H1 (cell line): Measurements from ENCODE around the gene SLTM. TPM values are rescaled to one million over a fixed set of nuclear protein-coding genes. Genes with fewer than 3 reads are reported as not detected.

ENCODE experiments used
- CTCF ChIA-PET: fragments of 300-600 bp; sonication (Branson Sonifier 250); formaldehyde crosslinking; loops from one replicate; lab custom pipeline; 2021; ENCODE audit not compliant: partially characterized antibody; lab: Charles Lee
- POLR2A ChIA-PET: fragments of 300-600 bp; sonication (Branson Sonifier 250); formaldehyde crosslinking; loops from one replicate; lab custom pipeline; 2021; ENCODE audit warnings: inconsistent platforms; ENCODE audit not compliant: partially characterized antibody; lab: Charles Lee
- DNase-seq, 2 experiments: peaks; one replicate each; pipeline versions ENCODE4 v3.0.0 to v3.0.0-alpha.2; 2010 to 2022; ENCODE audit warnings: low spot score in 2 of 2, low read depth in 1 of 2, mixed read lengths in 1 of 2
- FAIRE-seq: peaks from 2 replicates; lab custom pipeline; 2011; peaks lifted over from hg19 to GRCh38; lab: Jason Lieb, UNC
- H2AFZ ChIP-seq: 2 replicates; pipeline ENCODE4 v1.8.1; 2012; ENCODE audit warnings: low read length, inconsistent platforms
- H2AK5ac ChIP-seq: 2 replicates; pipeline ENCODE4 v1.6.1; 2013; ENCODE audit warnings: low read depth, low read length
- H2BK120ac ChIP-seq: replicated peaks from 2 replicates; pipeline ENCODE3; 2013; ENCODE audit warnings: low read depth, low read length, inconsistent platforms
- H2BK12ac ChIP-seq: 2 replicates; pipeline ENCODE4 v1.6.1; 2013; ENCODE audit warnings: low read depth, low read length
- H2BK15ac ChIP-seq: 2 replicates; pipeline ENCODE4 v1.6.1; 2013; ENCODE audit warnings: low read length
- H2BK20ac ChIP-seq: 2 replicates; pipeline ENCODE4 v1.6.1; 2013; ENCODE audit warnings: low read length
- H2BK5ac ChIP-seq: 2 replicates; pipeline ENCODE4 v1.6.1; 2013; ENCODE audit warnings: low read depth, low read length
- H3K14ac ChIP-seq: 2 replicates; pipeline ENCODE4 v1.6.1; 2013; ENCODE audit warnings: inconsistent platforms; ENCODE audit not compliant: insufficient read length
- H3K18ac ChIP-seq: 2 replicates; pipeline ENCODE4 v1.6.1; 2013; ENCODE audit warnings: low read length; ENCODE audit errors: extremely low read depth
- H3K23ac ChIP-seq: 2 replicates; pipeline ENCODE4 v1.6.1; 2013; ENCODE audit warnings: inconsistent platforms; ENCODE audit not compliant: insufficient read length
- H3K23me2 ChIP-seq: 2 replicates; pipeline ENCODE4 v1.6.1; 2013; ENCODE audit warnings: low read depth, low read length
- H3K27ac ChIP-seq: 2 replicates; pipeline ENCODE4 v1.6.1; 2011; ENCODE audit warnings: low read depth, low read length, inconsistent platforms
- H3K27me3 ChIP-seq, 4 experiments: replicated peaks in 1 of 4; 1 replicate in 1 of 4; 2 replicates in 3 of 4; pipeline versions ENCODE4 v1.6.1 to v1.8.1; 2011 to 2013; ENCODE audit warnings: low read length in 3 of 4, mild to moderate bottlenecking in 3 of 4, inconsistent platforms in 2 of 4, mixed read lengths in 2 of 4, moderate library complexity in 1 of 4; ENCODE audit not compliant: control insufficient read depth in 3 of 4, insufficient read depth in 3 of 4; ENCODE audit errors: extremely low read depth in 1 of 4
- H3K36me3 ChIP-seq, 4 experiments: 2 replicates each; pipeline versions ENCODE4 v1.6.1 to v1.8.1; 2011 to 2013; ENCODE audit warnings: mild to moderate bottlenecking in 4 of 4, low read length in 3 of 4, moderate library complexity in 2 of 4, control low read depth in 1 of 4, inconsistent platforms in 1 of 4; ENCODE audit not compliant: insufficient read depth in 4 of 4, control insufficient read depth in 2 of 4
- H3K4ac ChIP-seq: replicated peaks from 2 replicates; pipeline ENCODE3; 2013; ENCODE audit warnings: low read length, low read depth, mixed read lengths, inconsistent platforms; ENCODE audit not compliant: insufficient read length
- H3K4me1 ChIP-seq, 4 experiments: replicated peaks in 1 of 4; 1 replicate in 1 of 4; 2 replicates in 3 of 4; pipeline versions ENCODE4 v1.6.1 to v1.8.1; 2011 to 2013; ENCODE audit warnings: low read length in 3 of 4, inconsistent platforms in 2 of 4, mixed read lengths in 1 of 4; ENCODE audit not compliant: insufficient read depth in 4 of 4, control insufficient read depth in 3 of 4
- H3K4me2 ChIP-seq, 2 experiments: 2 replicates each; pipeline versions ENCODE4 v1.6.1 to v1.8.1; 2011 to 2013; ENCODE audit warnings: low read depth in 2 of 2, low read length in 2 of 2, control low read depth in 1 of 2, inconsistent platforms in 1 of 2, mild to moderate bottlenecking in 1 of 2; ENCODE audit not compliant: insufficient read depth in 1 of 2
- H3K4me3 ChIP-seq, 4 experiments: fragments of 200-600, 300-600 bp in 1 of 4; sonication (generic), shearing (Covaris generic), sonication (Bioruptor Twin) in 1 of 4; 2 replicates each; pipeline versions ENCODE4 v1.5.1 to v1.8.1; 2011 to 2016; ENCODE audit warnings: low read length in 4 of 4, low read depth in 3 of 4, control low read depth in 2 of 4, inconsistent platforms in 2 of 4, mild to moderate bottlenecking in 2 of 4, mixed read lengths in 1 of 4, moderate library complexity in 1 of 4; ENCODE audit not compliant: insufficient read depth in 2 of 4; ENCODE audit errors: extremely low read depth in 1 of 4
- H3K56ac ChIP-seq: replicated peaks from 2 replicates; pipeline ENCODE3; 2013; ENCODE audit warnings: low read depth, mild to moderate bottlenecking, mixed read lengths, low read length, inconsistent platforms; ENCODE audit not compliant: insufficient read length
- H3K79me1 ChIP-seq: 2 replicates; pipeline ENCODE4 v1.6.1; 2013; ENCODE audit warnings: low read depth, low read length, control low read depth
- H3K79me2 ChIP-seq, 2 experiments: 2 replicates each; pipeline versions ENCODE4 v1.6.1 to v1.8.1; 2012 to 2013; ENCODE audit warnings: low read length in 2 of 2, mild to moderate bottlenecking in 2 of 2, inconsistent platforms in 1 of 2; ENCODE audit not compliant: insufficient read depth in 2 of 2, control insufficient read depth in 1 of 2
- H3K9ac ChIP-seq, 4 experiments: replicated peaks in 1 of 4; 1 replicate in 1 of 4; 2 replicates in 3 of 4; pipeline versions ENCODE4 v1.6.1 to v1.8.1; 2011 to 2013; ENCODE audit warnings: low read depth in 3 of 4, low read length in 3 of 4, control low read depth in 2 of 4, mild to moderate bottlenecking in 2 of 4, moderate library complexity in 2 of 4, inconsistent platforms in 1 of 4; ENCODE audit errors: extremely low read depth in 1 of 4
- H3K9me3 ChIP-seq, 2 experiments: 2 replicates each; pipeline versions ENCODE4 v1.6.1 to v1.8.1; 2012 to 2013; ENCODE audit warnings: mild to moderate bottlenecking in 2 of 2, moderate library complexity in 2 of 2, control low read depth in 1 of 2, inconsistent platforms in 1 of 2, low read depth in 1 of 2, low read length in 1 of 2, mixed read lengths in 1 of 2; ENCODE audit not compliant: insufficient read depth in 2 of 2
- H4K20me1 ChIP-seq, 2 experiments: replicated peaks in 1 of 2; 2 replicates each; pipeline versions ENCODE3 to v1.8.1; 2011 to 2013; ENCODE audit warnings: inconsistent platforms in 2 of 2, low read length in 2 of 2, mild to moderate bottlenecking in 1 of 2; ENCODE audit not compliant: insufficient read depth in 2 of 2, control insufficient read depth in 1 of 2
- H4K5ac ChIP-seq: 2 replicates; pipeline ENCODE4 v1.6.1; 2013; ENCODE audit warnings: low read length, low read depth, mixed read lengths, inconsistent platforms; ENCODE audit not compliant: insufficient read length
- H4K8ac ChIP-seq: 2 replicates; pipeline ENCODE4 v1.8.0; 2013; ENCODE audit warnings: mild to moderate bottlenecking, moderate library complexity, low read length, inconsistent platforms; ENCODE audit not compliant: insufficient read depth; ENCODE audit errors: extremely low read depth
- H4K91ac ChIP-seq: replicated peaks from 2 replicates; pipeline ENCODE3; 2013; ENCODE audit warnings: low read length, mixed read lengths, inconsistent platforms; ENCODE audit not compliant: insufficient read length
- ASH2L ChIP-seq: fragments of 200-600, 300-600 bp; sonication (generic); IDR thresholded peaks from one replicate; pipeline ENCODE4 v1.7.1; 2017; ENCODE audit warnings: low read length
- CREB1 ChIP-seq: IDR thresholded peaks from 2 replicates; pipeline ENCODE4 v1.6.1; 2012; ENCODE audit warnings: inconsistent platforms
- EZH2 ChIP-seq: fragments of 200-600 bp; sonication (generic); IDR thresholded peaks from 2 replicates; pipeline ENCODE4 v1.7.1; 2012; ENCODE audit warnings: low read depth, mild to moderate bottlenecking, moderate library complexity, low read length, inconsistent platforms; ENCODE audit not compliant: severe bottlenecking
- POLR2AphosphoS5 ChIP-seq: IDR thresholded peaks from 2 replicates; pipeline ENCODE4 v1.6.1; 2011; ENCODE audit warnings: low read depth, low read length
- SP4 ChIP-seq: IDR thresholded peaks from 2 replicates; pipeline ENCODE4 v1.6.1; 2012; ENCODE audit warnings: low read length, inconsistent platforms
- polyA plus RNA-seq, 7 experiments: library from polyadenylated mRNA; depleted of rRNA in 3 of 7; stranded (reverse) in 5 of 7; unstranded in 2 of 7; fragments of >200 nt in 5 of 7; fragments of 200-250 nt in 2 of 7; gene quantifications; 1 replicate in 5 of 7; 2 replicates in 1 of 7; 4 replicates in 1 of 7; pipeline versions ENCODE4 v1.2.1 to v1.2.3, GENCODE V29; 2011 to 2013; ENCODE audit warnings: missing spikeins in 2 of 7, mixed read lengths in 2 of 7
- total RNA-seq: library from RNA; stranded (reverse); fragmentation: NEBNext Ultra II Directional; extraction: Animal tissue kit (Norgen Biotek cat#: 25700); gene quantifications from 2 replicates; pipeline ENCODE4 v1.2.1, GENCODE V29; 2021

Gene SLTM
- total and polyA plus RNA-seq, 2 of the 8 experiments (the other 6 are each of a cell fraction or from before 2014, with no cell fraction given) = 30.8 to 149 TPM

DNA sequence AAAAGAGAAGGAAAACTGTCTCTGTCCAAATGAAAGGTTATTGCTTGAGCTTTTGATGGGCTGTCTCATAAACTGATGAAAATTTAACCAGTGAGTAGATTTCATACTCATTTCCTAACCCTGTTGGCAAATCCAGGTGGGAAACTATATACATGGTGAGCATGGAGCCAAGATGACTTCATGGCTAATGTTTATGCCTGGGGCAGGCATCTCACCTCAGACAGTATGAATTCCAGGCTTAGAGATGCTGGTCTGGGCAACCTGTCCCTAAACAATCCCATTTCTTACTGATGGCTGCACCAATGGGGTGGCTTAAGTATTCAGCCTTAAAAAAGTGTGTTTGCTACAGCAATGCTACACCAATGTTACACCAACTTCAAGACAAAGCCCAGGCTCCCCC is 58.1 kb downstream of the SLTM start:
- no peak overlapping the region for H2BK20ac ChIP-seq
- FAIRE-seq (no peak), DNase-seq (no peak)
- ChIA-PET POLR2A (interaction anchor here (2.3 to 5.3 kb wide), 2 partner anchors 8 to 10 kb away, joined by 6 to 46 read pairs; no protein-coding TSS in a partner anchor), CTCF (interaction anchor here (0.7 to 1.0 kb wide), 2 partner anchors 9 to 531 kb away, joined by 3 read pairs; no protein-coding TSS in a partner anchor)
- H4K20me1 ChIP-seq = peaks cover 0 to 1% of the 10 kb centered on the region in 2 experiments
- H3K9me3 ChIP-seq = no peaks in the 10 kb centered on the region
- no peak overlapping the region for H2AK5ac ChIP-seq
- no peak overlapping the region for H3K9ac ChIP-seq
- H3K4me1 ChIP-seq = no peaks in the 10 kb centered on the region
- H3K27me3 ChIP-seq = no peaks in the 10 kb centered on the region
- H3K23ac ChIP-seq = no peak overlapping the region
- no peak overlapping the region for H2BK12ac ChIP-seq
- no peak overlapping the region for H3K56ac ChIP-seq
- no peak overlapping the region for H4K91ac ChIP-seq
- H3K4ac ChIP-seq = no peak overlapping the region
- no peak overlapping the region for H3K18ac ChIP-seq
- H4K8ac ChIP-seq = no peak overlapping the region
- 0 out of 2 replicates have a peak, but pooled peaks cover 2% of the 10 kb centered on the region for H3K23me2 ChIP-seq
- no peaks in the 10 kb centered on the region for H3K79me1 ChIP-seq
- no peak overlapping the region for H3K4me2 ChIP-seq
- no peaks in the 10 kb centered on the region for H3K79me2 ChIP-seq
- no peak overlapping the region for H2BK120ac ChIP-seq
- H3K36me3 ChIP-seq = peaks cover 12 to 29% (median 22%) of the 10 kb centered on the region in 4 experiments
- H2AFZ ChIP-seq = no peak overlapping the region
- H4K5ac ChIP-seq = no peak overlapping the region
- no peak overlapping the region for H3K27ac ChIP-seq
- H2BK5ac ChIP-seq = no peak overlapping the region
- H3K14ac ChIP-seq = no peak overlapping the region
- no peak overlapping the region for H2BK15ac ChIP-seq
- H3K4me3 ChIP-seq = no peak overlapping the region
- no peak for TF ChIP-seq ASH2L
- TF ChIP-seq SP4 = no peak
- no peak for TF ChIP-seq EZH2
- no peak for TF ChIP-seq POLR2AphosphoS5
- no peak for TF ChIP-seq CREB1
